Left ventricle myocardium inferior (tissue), 1 donor: Measurements from ENCODE around the gene CAND1. TPM values are rescaled to one million over a fixed set of nuclear protein-coding genes. Genes with fewer than 3 reads are reported as not detected.

Experiments
- DNase-seq: peaks from one replicate; pipeline ENCODE4 v3.0.0-alpha.2; 2020
- H3K27ac ChIP-seq: fragments of 200-600 bp; replicated peaks from 2 replicates; pipeline ENCODE4 v1.8.0; 2021
- H3K27me3 ChIP-seq: fragments of 200-600 bp; 2 replicates; pipeline ENCODE4 v1.8.0; 2021; ENCODE audit warnings: low read depth
- H3K36me3 ChIP-seq: fragments of 200-600 bp; 2 replicates; pipeline ENCODE4 v1.8.0; 2021
- H3K4me1 ChIP-seq: fragments of 200-600 bp; 2 replicates; pipeline ENCODE4 v1.8.0; 2021
- H3K4me3 ChIP-seq: fragments of 200-600 bp; 2 replicates; pipeline ENCODE4 v1.8.0; 2021; ENCODE audit warnings: mild to moderate bottlenecking, moderate library complexity
- H3K9me3 ChIP-seq: fragments of 200-600 bp; replicated peaks from 2 replicates; pipeline ENCODE4 v1.8.0; 2021
- intact Hi-C: fragments of 100-400 bp; cut with micrococcal nuclease; formaldehyde crosslinking; loops from one replicate; pipeline ENCODE4 v1.11.0; 2022
- total RNA-seq: library from RNA; stranded (reverse); fragmentation: NEBNext Ultra II Directional; extraction: Animal tissue kit (Norgen Biotek cat#: 25700); gene quantifications from one replicate; pipeline ENCODE4 v1.2.1, GENCODE V29; 2021
- TF ChIP-seq, protein P1 (sequence below): fragments of 200-600 bp; IDR thresholded peaks from 2 replicates; pipeline ENCODE4 v1.8.0; 2021; ENCODE audit warnings: antibody characterized with exemption, mild to moderate bottlenecking, borderline replicate concordance
- donor health status: DM: no; HTN: yes; CAD: no; lungs with severe emphysema.

CAND1 gene
- total RNA-seq, 1 donor from 2014 or later = 32.9 TPM

DNA sequence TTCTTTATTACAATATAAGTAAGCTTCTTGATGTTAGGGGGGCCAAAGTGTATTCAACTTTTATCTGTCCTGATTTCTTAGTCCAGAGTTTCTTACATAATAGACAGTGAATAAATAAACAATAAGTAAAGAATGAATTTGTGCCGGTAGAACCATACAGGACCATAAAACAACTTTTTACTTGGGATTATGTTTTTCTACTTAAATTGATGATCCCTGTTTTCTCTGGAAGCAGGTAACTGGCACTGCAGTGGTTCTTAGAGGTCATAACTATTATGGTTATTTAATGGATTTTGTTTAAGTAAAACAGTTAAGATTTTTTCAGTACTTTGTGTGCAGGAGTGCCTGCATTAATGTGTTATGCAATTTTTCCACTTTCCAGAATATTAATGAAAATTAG, 10.5 kb downstream of the CAND1 start:
- no peak for DNase-seq
- TF ChIP-seq, protein P1, sequence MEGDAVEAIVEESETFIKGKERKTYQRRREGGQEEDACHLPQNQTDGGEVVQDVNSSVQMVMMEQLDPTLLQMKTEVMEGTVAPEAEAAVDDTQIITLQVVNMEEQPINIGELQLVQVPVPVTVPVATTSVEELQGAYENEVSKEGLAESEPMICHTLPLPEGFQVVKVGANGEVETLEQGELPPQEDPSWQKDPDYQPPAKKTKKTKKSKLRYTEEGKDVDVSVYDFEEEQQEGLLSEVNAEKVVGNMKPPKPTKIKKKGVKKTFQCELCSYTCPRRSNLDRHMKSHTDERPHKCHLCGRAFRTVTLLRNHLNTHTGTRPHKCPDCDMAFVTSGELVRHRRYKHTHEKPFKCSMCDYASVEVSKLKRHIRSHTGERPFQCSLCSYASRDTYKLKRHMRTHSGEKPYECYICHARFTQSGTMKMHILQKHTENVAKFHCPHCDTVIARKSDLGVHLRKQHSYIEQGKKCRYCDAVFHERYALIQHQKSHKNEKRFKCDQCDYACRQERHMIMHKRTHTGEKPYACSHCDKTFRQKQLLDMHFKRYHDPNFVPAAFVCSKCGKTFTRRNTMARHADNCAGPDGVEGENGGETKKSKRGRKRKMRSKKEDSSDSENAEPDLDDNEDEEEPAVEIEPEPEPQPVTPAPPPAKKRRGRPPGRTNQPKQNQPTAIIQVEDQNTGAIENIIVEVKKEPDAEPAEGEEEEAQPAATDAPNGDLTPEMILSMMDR = no peak

DNA sequence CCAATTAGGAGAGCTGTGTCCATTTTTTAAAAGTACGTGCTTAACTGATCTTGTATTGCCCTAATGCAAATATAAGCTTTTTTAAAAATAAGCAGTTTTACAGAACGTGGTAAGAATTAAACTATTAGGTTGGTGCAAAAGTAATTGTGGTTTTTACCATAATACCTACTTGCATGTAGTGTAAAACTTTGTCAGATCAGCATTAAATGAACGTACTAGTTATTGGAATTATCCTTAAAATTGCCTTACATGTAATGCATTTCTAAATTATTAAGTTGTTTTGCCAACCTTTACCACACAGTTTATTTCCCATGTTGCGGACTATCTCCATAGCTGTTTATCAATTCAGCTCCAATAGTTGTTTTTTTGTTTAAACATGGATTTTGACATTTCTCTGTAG, 10.9 kb downstream of the CAND1 start:
- TF ChIP-seq, protein P1 = no peak
- intact Hi-C loops = no loop called here
- Histone ChIP-seq H3K27me3 (no peaks in the 10 kb centered on the region), H3K4me1 (peaks cover 54% of the 10 kb centered on the region), H3K36me3 (peaks cover 16% of the 10 kb centered on the region), H3K27ac (no peak overlapping the region), H3K9me3 (no peaks in the 10 kb centered on the region), H3K4me3 (no peak overlapping the region)
- DNase-seq = no peak

More for the DNA sequence above, 10.5 kb downstream of the CAND1 start:
- intact Hi-C loops = no loop called here
- Histone ChIP-seq H3K27me3 (no peaks in the 10 kb centered on the region), H3K4me3 (no peak overlapping the region), H3K9me3 (no peaks in the 10 kb centered on the region), H3K36me3 (peaks cover 15% of the 10 kb centered on the region), H3K4me1 (peaks cover 58% of the 10 kb centered on the region), H3K27ac (no peak overlapping the region)

DNA sequence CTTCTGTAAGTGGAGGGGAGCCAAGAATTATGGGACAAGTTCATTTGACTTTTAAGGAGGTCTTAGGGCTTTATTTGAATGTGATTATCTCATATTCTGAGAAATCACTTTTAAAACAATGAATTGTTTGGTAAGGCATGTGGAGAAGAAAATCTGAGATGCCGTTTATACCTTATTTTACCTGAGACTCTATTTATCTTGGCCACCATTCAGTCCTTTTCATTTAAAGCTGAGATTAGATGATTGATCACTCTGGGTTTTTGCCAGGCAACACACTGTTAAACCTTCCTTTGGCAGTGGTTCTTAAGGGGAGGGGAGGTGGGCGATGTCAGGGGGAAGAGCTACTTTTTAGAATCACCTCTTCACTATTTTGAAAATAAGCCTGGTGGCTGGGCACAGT, 11.4 kb downstream of the CAND1 start:
- intact Hi-C loops = no loop called here
- H3K4me3 ChIP-seq = no peak overlapping the region
- H3K9me3 ChIP-seq = no peaks in the 10 kb centered on the region
- DNase-seq = no peak
- H3K36me3 ChIP-seq = peaks cover 21% of the 10 kb centered on the region
- TF ChIP-seq, protein P1 = no peak
- peaks cover 49% of the 10 kb centered on the region for H3K4me1 ChIP-seq
- H3K27me3 ChIP-seq = no peaks in the 10 kb centered on the region
- no peak overlapping the region for H3K27ac ChIP-seq

DNA sequence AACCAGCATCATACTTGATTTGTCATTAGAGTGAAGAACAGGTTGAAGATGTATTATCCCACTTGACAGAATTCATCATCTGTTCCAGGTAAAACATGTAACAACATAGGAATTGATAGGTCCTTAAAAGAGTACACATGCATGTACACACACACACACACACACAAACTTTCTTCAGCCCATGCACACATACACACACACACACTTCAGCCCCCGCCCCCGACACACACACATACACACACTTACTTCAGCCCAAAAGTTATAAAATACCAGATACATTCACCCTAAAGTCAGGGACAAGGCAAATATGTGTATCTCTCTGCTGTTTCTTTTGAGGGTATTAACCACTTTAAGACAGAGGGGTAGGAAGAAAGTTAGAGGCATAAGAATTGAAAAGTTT, 15.4 kb downstream of the CAND1 start:
- Histone ChIP-seq H3K36me3 (peaks cover 30% of the 10 kb centered on the region), H3K9me3 (no peaks in the 10 kb centered on the region), H3K27me3 (no peaks in the 10 kb centered on the region), H3K4me3 (no peak overlapping the region), H3K4me1 (peaks cover 31% of the 10 kb centered on the region), H3K27ac (no peak overlapping the region)
- intact Hi-C loops = no loop called here
- no peak for DNase-seq
- TF ChIP-seq, protein P1 = no peak

DNA sequence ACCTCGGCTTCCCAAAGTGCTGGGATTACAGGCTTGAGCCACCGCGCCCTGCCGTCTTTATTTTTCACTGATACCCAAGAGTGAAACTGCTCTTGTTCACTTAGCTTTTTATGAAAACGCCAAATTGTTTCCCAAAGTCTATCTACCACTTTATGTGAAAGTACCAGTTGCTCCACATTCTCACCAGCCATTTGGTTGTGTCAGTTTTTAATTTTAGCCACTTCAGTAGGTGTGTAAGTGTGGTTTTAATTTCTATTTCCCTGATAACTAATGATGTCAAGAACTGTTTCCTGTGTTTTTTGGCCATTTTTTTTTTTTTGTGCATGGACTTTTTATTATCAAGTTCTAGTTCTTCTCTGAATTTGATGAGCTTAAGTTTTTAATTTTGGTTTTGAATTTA, 17.1 kb downstream of the CAND1 start:
- DNase-seq = no peak
- TF ChIP-seq, protein P1 = no peak
- intact Hi-C loops = no loop called here
- H3K27ac ChIP-seq = no peak overlapping the region
- peaks cover 30% of the 10 kb centered on the region for H3K36me3 ChIP-seq
- no peaks in the 10 kb centered on the region for H3K9me3 ChIP-seq
- no peak overlapping the region for H3K4me3 ChIP-seq
- H3K27me3 ChIP-seq = no peaks in the 10 kb centered on the region
- H3K4me1 ChIP-seq = peaks cover 21% of the 10 kb centered on the region

DNA sequence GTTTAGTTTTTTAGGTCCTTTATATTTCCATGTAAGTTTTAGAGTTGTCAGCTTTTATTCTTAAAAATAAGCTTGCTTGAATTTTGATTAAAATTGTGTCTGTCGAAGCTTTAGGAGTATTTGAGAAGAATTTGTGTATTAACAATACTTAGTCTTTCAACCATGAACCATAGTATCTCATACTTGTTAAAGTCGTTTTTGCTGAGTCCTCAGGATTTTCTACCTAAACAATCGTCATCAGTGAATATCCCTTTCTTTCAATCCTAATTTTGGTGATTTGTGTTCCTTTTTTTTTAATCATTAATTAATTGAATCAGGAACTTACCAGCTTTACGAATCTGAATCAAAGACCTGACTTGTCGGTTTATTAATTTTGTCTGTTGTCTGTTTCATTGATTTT, 18.2 kb downstream of the CAND1 start:
- Histone ChIP-seq H3K27ac (no peak overlapping the region), H3K36me3 (peaks cover 25% of the 10 kb centered on the region), H3K4me3 (no peak overlapping the region), H3K9me3 (no peaks in the 10 kb centered on the region), H3K27me3 (no peaks in the 10 kb centered on the region), H3K4me1 (peaks cover 18% of the 10 kb centered on the region)
- TF ChIP-seq, protein P1 = no peak
- intact Hi-C loops = no loop called here
- DNase-seq = no peak
